PC-3 (cell line): Measurements from ENCODE around the gene ACER2. TPM values are rescaled to one million over a fixed set of nuclear protein-coding genes. Genes with fewer than 3 reads are reported as not detected.

Experiments used
- ATAC-seq: fragments of 200-7000 bp; cut with Tn5 transposase; 2 replicates; pipeline ENCODE4 v1.9.1; 2020; ENCODE audit warnings: mild to moderate bottlenecking, moderate library complexity
- BruUV-seq: library from RNA; stranded (reverse); fragments of 400-500 nt; replicated peaks from 2 replicates; lab custom pipeline; 2021; lab: Mats Ljungman, UMichigan
- CTCF ChIA-PET: fragments of 300-600 bp; sonication (Branson Sonifier 250); formaldehyde crosslinking; loops from one replicate; lab custom pipeline; 2022; ENCODE audit warnings: antibody characterized with exemption; lab: Charles Lee
- POLR2A ChIA-PET: fragments of 300-600 bp; sonication (Branson Sonifier 250); formaldehyde crosslinking; loops from one replicate; lab custom pipeline; 2022; ENCODE audit warnings: antibody characterized with exemption; ENCODE audit not compliant: unreplicated experiment; lab: Charles Lee
- DNase-seq: peaks from one replicate; pipeline ENCODE4 v3.0.0-alpha.2; 2015
- H2AFZ ChIP-seq: fragments of 300-600 bp; sonication (generic); 2 replicates; pipeline ENCODE4 v1.6.0; 2016; ENCODE audit warnings: antibody characterized with exemption, low read length
- H3F3A ChIP-seq: fragments of 300-600 bp; sonication (generic); one replicate; pipeline ENCODE4 v1.6.0; 2017; ENCODE audit warnings: antibody characterized with exemption, low read length, control low read depth, mild to moderate bottlenecking; ENCODE audit not compliant: unreplicated experiment
- H3K27ac ChIP-seq: fragments of 300-600 bp; sonication (generic); 2 replicates; pipeline ENCODE4 v1.5.1; 2016; ENCODE audit warnings: mild to moderate bottlenecking, low read length
- H3K27me3 ChIP-seq: fragments of 300-600 bp; sonication (generic); 2 replicates; pipeline ENCODE4 v1.6.1; 2016; ENCODE audit warnings: low read length, mixed read lengths
- H3K36me3 ChIP-seq: fragments of 300-600 bp; sonication (generic); 2 replicates; pipeline ENCODE4 v1.6.1; 2016; ENCODE audit warnings: low read depth, mixed run types, low read length, mixed read lengths
- H3K4me1 ChIP-seq: fragments of 300-600 bp; sonication (generic); 2 replicates; pipeline ENCODE4 v1.5.1; 2016; ENCODE audit warnings: low read length; ENCODE audit not compliant: insufficient read depth
- H3K4me2 ChIP-seq: fragments of 300-600 bp; sonication (generic); 2 replicates; pipeline ENCODE4 v1.6.0; 2016; ENCODE audit warnings: low read length
- H3K4me3 ChIP-seq: fragments of 300-600 bp; sonication (generic); 2 replicates; pipeline ENCODE4 v1.5.1; 2016; ENCODE audit warnings: mild to moderate bottlenecking, low read length, mixed read lengths
- H3K79me2 ChIP-seq: fragments of 300-600 bp; sonication (generic); 2 replicates; pipeline ENCODE4 v1.6.1; 2017; ENCODE audit warnings: low read length, mixed read lengths
- H3K9ac ChIP-seq: fragments of 300-600 bp; sonication (generic); 2 replicates; pipeline ENCODE4 v1.6.0; 2016; ENCODE audit warnings: mild to moderate bottlenecking, low read length
- H3K9me2 ChIP-seq: fragments of 300-600 bp; sonication (generic); replicated peaks from 2 replicates; pipeline ENCODE4 v1.6.1; 2016; ENCODE audit warnings: mixed run types, low read length, mixed read lengths
- H3K9me3 ChIP-seq: fragments of 300-600 bp; sonication (generic); 2 replicates; pipeline ENCODE4 v1.6.1; 2016; ENCODE audit warnings: low read length, mixed read lengths
- H4K20me1 ChIP-seq: fragments of 300-600 bp; sonication (generic); 2 replicates; pipeline ENCODE4 v1.6.1; 2016; ENCODE audit warnings: low read length, mixed read lengths
- EZH2 ChIP-seq: fragments of 300-600 bp; sonication (generic); IDR thresholded peaks from one replicate; pipeline ENCODE4 v1.6.1; 2017; ENCODE audit warnings: antibody characterized with exemption, mild to moderate bottlenecking, low read length; ENCODE audit not compliant: unreplicated experiment
- EZH2phosphoT487 ChIP-seq: fragments of 300-600 bp; sonication (generic); IDR thresholded peaks from 2 replicates; pipeline ENCODE4 v1.6.1; 2018; ENCODE audit warnings: mild to moderate bottlenecking, antibody characterized with exemption, low read length, borderline replicate concordance
- intact Hi-C: fragments of 100-400 bp; cut with micrococcal nuclease; formaldehyde crosslinking; loops from 2 replicates; pipeline ENCODE4 v1.9.0; 2023
- total RNA-seq: library from RNA; depleted of rRNA; stranded (reverse); fragments of >200 nt; gene quantifications from 2 replicates; pipeline ENCODE4 v1.2.3, GENCODE V29; 2014
- TF ChIP-seq, protein P1 (sequence below): fragments of 300-600 bp; sonication (generic); conservative IDR thresholded peaks from 2 replicates; pipeline ENCODE4 v1.5.1; 2017; ENCODE audit warnings: antibody characterized with exemption, low read depth, mild to moderate bottlenecking, low read length

The ACER2 gene
- total RNA-seq, 1 experiment from 2014 or later = 2.4 TPM

DNA sequence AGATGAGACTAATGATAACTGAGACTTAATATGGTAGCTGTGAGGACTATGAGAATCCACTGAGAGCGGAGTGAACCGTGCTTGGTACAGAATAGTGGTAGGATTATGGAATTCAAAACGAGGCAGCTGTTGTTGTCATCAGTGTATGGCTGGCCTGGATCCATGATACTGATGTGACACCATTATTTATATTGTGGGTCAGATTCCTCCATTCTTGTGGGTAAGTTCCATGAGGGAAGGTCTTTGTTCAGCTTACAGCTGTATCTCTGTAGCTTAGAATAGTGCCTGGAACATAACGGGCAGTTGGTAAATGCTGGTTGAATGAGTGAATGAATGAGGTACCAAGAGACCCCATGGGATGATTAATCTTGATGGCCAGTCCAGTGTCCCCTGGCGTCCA lies 61.8 kb downstream of the ACER2 start:
- no TSS peak for BruUV-seq
- Histone ChIP-seq H3K36me3 (no peaks in the 10 kb centered on the region), H4K20me1 (no peaks in the 10 kb centered on the region), H3K79me2 (no peaks in the 10 kb centered on the region), H3K9ac (no peak overlapping the region), H3K9me3 (no peaks in the 10 kb centered on the region), H3K4me2 (no peak overlapping the region), H3K4me3 (no peak overlapping the region), H3F3A (no peaks in the 10 kb centered on the region), H3K9me2 (no peaks in the 10 kb centered on the region), H2AFZ (no peak overlapping the region), H3K27ac (no peak overlapping the region), H3K4me1 (no peaks in the 10 kb centered on the region), H3K27me3 (peaks cover 3% of the 10 kb centered on the region; the same call in 1 of the 2 replicates)
- TF ChIP-seq EZH2 = no peak
- no peak for TF ChIP-seq EZH2phosphoT487
- TF ChIP-seq, protein P1, sequence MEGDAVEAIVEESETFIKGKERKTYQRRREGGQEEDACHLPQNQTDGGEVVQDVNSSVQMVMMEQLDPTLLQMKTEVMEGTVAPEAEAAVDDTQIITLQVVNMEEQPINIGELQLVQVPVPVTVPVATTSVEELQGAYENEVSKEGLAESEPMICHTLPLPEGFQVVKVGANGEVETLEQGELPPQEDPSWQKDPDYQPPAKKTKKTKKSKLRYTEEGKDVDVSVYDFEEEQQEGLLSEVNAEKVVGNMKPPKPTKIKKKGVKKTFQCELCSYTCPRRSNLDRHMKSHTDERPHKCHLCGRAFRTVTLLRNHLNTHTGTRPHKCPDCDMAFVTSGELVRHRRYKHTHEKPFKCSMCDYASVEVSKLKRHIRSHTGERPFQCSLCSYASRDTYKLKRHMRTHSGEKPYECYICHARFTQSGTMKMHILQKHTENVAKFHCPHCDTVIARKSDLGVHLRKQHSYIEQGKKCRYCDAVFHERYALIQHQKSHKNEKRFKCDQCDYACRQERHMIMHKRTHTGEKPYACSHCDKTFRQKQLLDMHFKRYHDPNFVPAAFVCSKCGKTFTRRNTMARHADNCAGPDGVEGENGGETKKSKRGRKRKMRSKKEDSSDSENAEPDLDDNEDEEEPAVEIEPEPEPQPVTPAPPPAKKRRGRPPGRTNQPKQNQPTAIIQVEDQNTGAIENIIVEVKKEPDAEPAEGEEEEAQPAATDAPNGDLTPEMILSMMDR = no peak
- DNase-seq (no peak), ATAC-seq (no peak)
- ChIA-PET POLR2A (no interaction called here), CTCF (interaction anchor here (1.1 kb wide), 1 partner anchor 172 kb away, joined by 3 read pairs; no protein-coding TSS in a partner anchor)
- intact Hi-C loops = no loop called here

DNA sequence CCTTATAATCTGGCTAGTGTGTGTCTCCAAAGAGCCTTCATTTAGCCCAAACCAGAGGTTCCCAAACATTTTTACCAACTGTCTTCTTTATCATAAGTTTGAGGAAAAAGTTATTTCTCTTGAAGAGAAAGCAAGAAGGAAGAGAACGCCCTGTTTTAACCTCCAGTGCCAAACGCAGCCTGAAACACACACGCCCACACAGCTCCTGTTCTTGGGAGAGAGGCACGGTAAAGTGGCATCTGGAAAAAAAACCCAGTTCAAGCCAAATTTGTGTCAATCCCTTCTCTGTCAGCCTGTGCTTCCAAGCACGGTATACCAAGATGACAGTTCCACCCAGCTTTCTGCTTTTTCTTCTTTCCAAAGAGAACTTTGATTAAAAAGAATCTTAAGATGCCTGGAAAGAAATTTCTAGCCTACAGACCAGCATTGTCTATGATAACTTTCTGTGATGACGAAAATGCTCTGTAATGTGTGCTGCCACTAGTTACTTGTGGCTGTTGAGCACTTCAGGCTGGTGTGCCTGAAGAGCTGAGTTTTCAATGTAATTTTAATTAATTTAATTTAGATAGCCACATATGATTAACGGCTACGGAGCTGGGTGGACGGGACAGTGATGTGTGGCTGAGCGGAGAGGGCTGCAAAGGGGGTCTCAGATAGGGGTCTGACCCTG lies 62.3 kb downstream of the ACER2 start:
- H3K9me2 ChIP-seq = no peaks in the 10 kb centered on the region
- no peak overlapping the region for H3K4me3 ChIP-seq
- CTCF ChIA-PET = interaction anchor here (1.1 kb wide), 1 partner anchor 171 kb away, joined by 3 read pairs; no protein-coding TSS in a partner anchor
- H3K9ac ChIP-seq = no peak overlapping the region
- BruUV-seq = no TSS peak
- H3K4me2 ChIP-seq = no peak overlapping the region
- no peak overlapping the region for H3K27ac ChIP-seq
- H3K27me3 ChIP-seq = peaks cover 3% of the 10 kb centered on the region; the same call in 1 of the 2 replicates
- H3F3A ChIP-seq = no peaks in the 10 kb centered on the region
- no peaks in the 10 kb centered on the region for H3K79me2 ChIP-seq
- no peak for ATAC-seq
- H3K9me3 ChIP-seq = no peaks in the 10 kb centered on the region
- H3K36me3 ChIP-seq = no peaks in the 10 kb centered on the region
- no peak overlapping the region for H2AFZ ChIP-seq
- TF ChIP-seq EZH2 = no peak
- TF ChIP-seq, protein P1 = no peak
- TF ChIP-seq EZH2phosphoT487 = no peak
- POLR2A ChIA-PET = no interaction called here
- intact Hi-C loops = no loop called here
- H3K4me1 ChIP-seq = no peaks in the 10 kb centered on the region
- no peak for DNase-seq
- H4K20me1 ChIP-seq = no peaks in the 10 kb centered on the region
